Loucy (cell line): ENCODE results near the gene THADA.

Source experiments
- EZH2phosphoT487 ChIP-seq: fragments of 200-600 bp; IDR thresholded peaks from 2 replicates; pipeline ENCODE4 v1.6.1; 2018; ENCODE audit warnings: antibody characterized with exemption, mild to moderate bottlenecking, moderate library complexity, borderline replicate concordance
- TF ChIP-seq, protein P1 (sequence below): fragments of 200-600 bp; sonication (generic); conservative IDR thresholded peaks from 2 replicates; pipeline ENCODE4 v1.5.1; 2014; ENCODE audit warnings: mild to moderate bottlenecking, antibody characterized with exemption, low read length

DNA sequence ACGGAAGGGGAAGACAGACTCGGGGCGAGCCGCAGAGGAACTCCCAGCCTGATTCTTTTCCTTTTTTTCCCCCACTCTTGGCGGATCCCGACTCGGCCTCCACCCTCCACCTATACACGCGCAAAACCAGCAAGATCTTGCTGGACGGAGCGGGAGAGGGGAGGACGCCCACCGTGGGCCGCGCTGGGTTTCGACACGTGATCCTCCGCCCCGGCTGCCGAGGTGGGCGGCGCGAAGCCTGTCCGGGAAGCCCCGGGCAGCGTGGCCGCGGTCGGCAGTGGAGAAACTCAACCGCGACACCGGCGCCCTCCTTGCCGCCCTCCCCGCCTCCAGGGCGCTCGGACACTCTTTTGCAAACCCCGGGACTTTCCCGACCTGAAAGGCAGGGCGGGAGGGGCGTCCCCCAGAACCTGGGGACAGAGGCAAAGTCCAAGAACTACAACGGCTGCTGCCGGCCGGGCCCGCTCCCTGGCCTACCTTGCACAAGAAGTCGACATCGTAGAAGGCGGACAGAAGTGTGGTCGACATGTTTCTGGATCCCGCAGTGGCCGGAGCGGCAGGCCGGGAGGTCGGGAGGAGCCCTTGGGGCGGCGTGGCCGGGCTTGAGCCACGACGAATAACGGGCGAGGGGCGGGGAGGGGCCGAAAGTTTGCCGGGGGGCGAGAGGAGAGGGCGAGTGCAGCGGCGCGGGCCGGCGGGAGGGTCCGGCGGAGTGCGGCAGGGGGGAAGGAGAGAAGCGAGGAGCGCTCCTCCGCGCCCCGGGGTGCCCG, 369.9 kb downstream of the THADA start:
- TF ChIP-seq, protein P1, sequence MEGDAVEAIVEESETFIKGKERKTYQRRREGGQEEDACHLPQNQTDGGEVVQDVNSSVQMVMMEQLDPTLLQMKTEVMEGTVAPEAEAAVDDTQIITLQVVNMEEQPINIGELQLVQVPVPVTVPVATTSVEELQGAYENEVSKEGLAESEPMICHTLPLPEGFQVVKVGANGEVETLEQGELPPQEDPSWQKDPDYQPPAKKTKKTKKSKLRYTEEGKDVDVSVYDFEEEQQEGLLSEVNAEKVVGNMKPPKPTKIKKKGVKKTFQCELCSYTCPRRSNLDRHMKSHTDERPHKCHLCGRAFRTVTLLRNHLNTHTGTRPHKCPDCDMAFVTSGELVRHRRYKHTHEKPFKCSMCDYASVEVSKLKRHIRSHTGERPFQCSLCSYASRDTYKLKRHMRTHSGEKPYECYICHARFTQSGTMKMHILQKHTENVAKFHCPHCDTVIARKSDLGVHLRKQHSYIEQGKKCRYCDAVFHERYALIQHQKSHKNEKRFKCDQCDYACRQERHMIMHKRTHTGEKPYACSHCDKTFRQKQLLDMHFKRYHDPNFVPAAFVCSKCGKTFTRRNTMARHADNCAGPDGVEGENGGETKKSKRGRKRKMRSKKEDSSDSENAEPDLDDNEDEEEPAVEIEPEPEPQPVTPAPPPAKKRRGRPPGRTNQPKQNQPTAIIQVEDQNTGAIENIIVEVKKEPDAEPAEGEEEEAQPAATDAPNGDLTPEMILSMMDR, result no peak
- TF ChIP-seq EZH2phosphoT487, result no peak
